Measurements from ENCODE around the gene ACTRT2.

ACTRT2 gene

DNA sequence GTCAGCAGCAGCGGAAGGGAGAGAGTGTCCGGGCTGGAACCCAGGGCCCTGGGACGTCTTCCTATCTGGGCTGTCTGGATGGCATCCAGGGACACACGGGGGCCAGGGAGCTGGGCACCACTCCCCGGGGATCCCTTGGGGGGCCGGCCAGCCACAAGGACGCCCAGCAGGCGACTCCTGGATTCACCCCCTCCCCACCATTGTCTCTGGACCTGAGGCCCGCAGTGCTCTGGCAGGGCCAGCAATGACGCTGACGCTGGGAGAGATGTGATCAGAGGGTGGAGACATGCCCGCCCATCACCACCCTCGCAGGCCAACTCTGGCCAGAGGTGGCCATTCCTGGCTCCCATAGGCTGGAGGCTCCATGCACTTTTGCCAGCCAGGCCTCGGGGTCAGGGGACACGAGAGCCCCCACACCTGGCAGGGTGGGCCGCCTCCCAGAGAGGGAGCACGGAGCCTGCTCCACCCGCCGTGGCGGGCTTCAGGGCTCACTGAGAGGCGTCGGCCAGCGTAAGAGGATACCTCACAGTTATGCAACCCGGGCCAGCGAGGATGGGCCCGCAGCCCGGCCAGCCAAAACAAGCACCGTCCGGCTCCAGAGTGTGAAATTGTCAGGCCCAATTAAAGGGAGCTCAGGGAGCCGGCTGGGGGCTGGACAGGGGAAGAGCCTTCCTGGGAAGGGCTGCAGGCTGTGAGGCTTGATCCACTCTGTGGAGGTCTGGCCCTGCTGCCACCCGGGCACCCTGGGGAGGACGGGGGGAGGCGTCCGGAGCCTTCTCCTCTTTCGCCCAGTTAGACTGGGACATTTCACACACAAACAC lies 10.3 kb downstream of the ACTRT2 start:
- DNase-seq (ENCODE audit: low read depth, low spot score): no peak

DNA sequence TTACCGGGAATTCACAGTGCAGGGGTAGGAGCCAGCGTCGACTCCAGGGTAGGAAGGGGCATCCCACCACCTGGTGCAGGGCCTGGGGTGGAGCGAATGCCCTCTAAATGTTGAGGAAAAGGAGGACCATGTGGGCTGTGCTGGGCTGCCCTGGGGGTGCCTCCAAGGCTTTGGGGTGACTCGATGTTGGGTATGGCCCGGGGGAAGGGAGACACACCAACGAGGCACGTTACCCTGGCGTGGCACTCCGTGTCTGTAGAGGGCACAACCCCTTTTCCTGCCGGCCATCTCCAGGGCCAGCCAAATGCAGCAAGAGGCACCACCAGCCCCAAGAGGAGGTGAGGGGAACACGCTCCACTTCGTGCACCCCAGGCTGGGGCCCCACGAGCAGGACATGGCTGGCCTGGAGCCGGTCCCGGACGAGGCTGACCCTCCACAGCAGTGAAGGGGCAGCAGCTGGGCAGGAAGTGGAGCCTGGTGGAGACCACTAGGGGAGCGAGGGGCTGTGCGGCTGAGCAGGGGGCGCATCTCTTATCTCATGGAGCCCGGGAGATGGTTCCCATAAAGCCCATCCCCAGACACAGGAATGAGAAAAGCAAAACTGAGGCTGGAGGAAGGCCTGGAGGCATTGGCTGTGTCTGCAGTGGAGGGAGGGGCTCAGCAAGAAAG lies 11.2 kb downstream of the ACTRT2 start:
- no peak for DNase-seq (ENCODE audit: low read depth, low spot score)

DNA sequence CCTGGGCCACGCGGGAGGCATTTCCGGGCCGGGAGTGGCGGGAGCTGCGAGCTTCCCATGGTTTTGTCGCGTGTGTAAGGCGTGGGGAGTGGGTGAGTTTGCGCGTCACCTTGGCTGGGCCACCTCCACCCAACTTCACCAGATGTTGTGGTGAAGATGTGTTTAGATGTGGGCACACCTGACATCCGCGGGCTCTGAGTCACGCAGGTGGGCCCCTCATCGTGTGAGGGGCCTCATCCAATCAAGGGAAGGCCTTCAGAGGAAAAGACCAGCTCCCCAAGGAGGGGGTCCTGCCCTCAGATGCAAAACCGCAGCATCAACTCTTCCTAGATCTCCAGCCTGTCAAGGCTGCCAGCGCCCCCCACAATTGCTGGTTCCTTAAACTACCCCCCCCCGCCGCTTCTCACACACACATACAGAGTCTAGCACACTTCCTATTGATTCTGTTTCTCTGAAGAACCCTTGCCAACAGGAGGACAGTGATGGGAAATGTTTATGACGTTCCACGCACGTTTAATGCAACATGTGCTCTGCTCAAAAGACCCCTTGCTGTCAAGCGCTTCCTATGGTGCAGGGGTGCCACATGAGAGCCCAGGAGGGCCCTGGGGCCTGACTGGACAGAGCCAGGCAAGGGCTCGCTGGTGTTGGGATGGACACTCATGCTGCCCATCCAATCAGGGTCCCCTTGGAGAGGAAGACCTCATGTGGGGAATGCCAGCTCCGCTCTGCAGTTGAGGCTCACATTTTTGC lies 11.9 kb downstream of the ACTRT2 start:
- no peak for DNase-seq (ENCODE audit: low read depth, low spot score)

DNA sequence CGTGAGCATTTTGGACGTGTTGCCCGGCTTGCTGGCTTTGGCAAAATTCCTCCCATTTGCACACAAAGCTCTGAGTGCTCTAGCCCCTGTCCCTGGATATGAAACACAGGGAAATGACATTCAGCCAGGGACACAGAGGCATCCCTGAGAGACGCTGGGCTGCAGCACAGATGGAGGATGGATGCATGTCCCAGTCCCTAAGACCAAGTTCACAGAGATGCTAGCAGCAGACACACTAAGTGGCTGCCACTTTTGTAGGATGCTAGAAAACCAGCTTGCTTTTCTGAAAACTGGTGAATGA lies 12.5 kb downstream of the ACTRT2 start:
- DNase-seq (ENCODE audit: low read depth, low spot score): no peak

DNA sequence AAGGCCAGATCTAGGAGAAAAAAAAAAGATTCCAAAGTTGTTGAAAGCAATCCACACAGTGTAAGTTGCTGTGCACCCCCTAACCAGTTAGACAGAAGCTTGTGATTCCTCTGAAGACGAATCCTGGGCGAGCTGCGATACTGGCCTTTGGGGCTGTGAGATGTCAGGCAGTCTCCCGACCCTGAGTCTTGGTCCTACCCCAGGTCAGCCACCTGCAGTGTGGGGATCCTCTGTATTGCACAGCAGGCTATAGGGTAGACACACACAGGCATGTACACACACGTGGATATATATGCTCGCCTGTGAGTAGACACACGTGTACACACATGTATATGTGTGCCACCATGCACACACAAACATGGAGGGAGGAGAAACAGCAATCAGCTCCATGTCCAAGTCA lies 12.9 kb downstream of the ACTRT2 start:
- no peak for DNase-seq (ENCODE audit: low read depth, low spot score)

DNA sequence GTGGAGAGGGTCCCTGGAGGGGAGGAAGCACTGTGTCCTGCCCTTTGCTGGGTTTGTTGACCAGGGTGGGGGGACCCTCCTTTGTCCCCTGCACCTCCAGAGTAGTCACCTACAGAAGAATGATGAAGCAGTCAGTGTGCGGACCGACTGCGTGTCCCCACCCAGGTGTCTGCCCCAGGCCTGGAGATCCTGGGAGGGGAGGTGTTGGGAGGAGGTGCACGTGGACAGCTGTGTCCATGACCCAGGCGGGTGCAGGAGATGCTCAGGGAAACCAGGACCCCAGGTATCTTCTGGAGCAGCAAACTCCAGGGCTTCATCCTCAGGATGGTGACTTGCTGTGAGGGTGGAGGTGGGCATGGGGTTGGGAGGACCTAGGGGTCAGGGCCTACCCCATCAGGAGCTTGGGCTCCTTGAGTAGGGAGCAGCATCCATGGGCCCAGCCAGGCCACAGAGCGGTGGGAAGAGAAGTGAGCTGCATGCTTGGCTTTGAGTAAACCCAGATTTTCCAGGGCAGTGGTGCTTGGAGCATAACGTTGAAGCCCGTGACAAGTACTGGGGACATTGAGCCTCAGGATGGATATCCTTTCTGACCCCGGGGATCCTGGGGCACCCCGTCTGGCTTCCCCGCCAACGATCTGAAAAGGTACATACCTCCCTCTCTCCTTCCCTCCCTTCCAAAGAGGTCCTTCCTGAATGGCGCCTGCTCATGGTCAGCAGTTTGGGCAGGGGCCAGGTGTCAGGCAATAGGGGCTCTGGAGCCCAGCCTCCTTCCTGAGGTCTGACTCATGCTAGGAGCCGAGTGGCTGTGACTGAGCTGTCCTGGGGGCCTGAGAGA lies 13.7 kb downstream of the ACTRT2 start:
- DNase-seq (ENCODE audit: low read depth, low spot score): no peak

DNA sequence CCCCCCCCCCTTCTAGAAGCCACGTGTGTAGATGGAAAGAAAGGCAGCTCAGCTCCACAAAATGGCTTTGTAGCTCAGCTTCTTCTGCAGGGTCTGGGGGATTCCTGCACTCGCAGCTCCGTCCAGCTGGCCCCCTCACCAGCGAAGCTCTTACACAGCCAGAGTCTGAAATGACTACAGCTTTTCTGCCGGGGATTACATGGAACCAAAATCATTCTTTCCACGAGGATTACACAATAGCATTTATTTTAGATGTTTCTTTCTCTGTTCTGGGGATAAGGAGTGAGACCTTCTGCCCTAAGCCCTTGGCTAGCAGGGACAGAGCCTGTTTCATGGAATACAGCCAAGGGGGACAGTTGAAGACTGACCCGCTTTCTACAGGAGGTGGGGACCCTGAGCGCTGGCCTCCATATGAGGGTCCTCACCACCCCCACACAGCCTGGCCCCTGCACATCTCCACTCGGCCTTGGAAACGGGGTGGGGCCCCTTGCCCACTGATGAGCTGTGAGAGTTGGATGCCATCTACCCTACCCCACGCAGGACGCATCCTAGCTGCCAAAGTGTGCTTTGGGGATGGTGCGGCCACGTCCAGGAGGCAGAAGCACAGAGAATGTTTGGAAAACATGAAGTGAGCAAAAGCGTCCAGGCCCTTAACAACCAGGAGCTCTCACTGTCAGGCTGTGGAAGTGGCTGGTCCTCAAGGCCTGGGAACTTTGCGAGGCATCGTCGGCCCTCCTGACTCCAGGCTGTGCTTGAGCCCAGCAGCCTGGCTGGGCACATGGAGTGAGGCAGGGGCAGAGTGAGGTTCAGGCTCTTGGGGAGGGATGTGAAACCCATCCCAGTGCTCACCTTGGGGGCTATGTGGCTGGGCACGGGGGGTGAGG lies 14.5 kb downstream of the ACTRT2 start:
- no peak for DNase-seq (ENCODE audit: low read depth, low spot score)

DNA sequence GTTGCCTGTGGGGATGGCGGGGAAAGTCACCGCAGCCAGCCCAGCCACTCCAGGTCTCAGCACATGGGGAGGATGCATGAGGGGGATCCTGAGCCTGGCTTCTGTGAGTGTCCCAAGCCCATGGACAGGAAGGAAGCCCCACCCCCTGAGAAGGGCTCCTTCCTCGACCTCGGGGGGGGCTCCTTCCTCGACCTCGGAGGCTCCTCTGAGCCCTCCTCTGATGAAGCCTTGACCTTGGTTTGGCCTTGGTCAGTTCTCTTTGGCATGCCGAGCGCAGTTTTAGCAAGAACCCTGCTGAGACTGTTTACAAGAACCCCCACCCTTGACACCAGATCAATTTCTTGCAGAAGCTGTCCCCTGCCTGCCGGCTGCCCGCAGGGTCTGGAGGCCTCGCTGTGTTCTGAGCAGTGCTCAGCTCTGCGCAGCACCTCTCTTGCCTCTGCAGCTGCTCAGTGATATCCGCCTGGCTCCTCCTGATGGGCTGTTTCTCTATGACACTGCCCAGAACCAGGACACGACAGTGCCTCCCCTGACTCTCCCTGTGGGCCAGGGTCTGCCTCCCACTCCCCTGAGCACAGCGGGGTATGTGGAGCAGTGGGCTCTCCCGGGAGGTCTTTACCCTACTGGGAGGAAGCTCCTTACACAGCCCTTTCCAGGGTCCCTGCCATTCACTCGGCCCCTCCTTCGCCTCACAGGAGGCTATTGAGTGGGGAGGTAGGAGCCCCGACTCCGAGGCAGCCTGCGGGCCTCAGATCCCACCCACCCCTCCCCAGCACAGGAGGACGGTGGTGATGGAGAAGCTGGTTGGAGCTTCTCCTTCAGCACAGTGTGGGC lies 15.4 kb downstream of the ACTRT2 start:
- DNase-seq (ENCODE audit: low read depth, low spot score): no peak

DNA sequence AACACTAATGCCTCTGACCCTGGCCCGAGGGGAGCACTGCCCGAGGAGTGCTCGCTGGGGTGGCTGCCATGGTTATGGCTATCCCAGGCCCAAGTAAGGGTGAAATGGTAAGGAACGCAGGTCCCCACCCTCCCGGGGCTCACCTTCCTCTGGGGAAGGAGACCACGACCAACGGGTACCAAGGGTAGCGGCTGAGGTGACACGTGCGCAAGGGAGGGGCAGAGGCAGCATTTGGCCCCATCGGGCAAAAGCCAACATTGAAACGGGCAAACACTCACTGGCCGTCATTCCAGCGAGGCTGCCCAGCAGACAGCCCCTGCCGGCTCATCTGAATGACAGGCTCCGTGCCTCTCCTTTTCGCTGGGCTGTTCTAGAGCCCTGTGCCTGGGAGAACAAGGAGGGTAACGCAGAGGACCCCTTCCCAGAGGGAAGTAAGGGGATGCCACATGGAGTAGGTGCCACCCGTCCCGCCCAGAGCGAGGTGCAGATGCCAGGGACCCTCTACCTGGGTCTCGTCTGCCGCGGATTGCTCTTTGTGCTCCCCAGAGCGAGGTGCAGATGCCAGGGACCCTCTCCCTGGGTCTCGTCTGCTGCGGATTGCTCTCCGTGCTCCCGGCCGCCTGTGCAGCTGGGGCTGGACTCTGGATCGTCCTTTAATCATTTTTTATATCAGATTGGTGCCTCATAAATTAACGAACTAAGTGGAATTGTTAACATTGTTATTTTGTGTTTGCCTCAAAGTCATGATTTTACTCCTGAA lies 16.2 kb downstream of the ACTRT2 start:
- no peak for DNase-seq (ENCODE audit: low read depth, low spot score)

DNA sequence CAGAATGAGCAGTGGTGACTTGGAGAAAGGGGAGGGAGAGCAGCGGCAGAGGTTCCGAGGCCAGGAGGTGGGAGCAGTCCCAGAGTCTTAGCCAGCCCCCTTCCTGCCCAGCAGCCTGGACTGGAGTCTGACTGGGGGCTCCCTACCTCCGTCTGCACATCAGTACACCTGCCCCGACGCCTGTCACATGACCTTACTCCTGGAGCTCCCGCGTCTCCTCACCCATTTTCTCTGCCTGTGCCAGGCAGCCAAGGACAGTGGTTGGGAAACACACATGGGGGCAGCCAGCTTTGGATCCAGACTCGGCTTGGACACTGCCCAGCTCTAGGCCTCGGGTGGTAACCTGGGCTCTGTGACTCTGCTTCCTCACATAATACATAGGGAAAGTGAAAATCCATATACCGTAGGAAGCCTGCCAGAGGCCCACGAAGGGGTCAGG lies 16.9 kb downstream of the ACTRT2 start:
- DNase-seq (ENCODE audit: low read depth, low spot score): no peak

DNA sequence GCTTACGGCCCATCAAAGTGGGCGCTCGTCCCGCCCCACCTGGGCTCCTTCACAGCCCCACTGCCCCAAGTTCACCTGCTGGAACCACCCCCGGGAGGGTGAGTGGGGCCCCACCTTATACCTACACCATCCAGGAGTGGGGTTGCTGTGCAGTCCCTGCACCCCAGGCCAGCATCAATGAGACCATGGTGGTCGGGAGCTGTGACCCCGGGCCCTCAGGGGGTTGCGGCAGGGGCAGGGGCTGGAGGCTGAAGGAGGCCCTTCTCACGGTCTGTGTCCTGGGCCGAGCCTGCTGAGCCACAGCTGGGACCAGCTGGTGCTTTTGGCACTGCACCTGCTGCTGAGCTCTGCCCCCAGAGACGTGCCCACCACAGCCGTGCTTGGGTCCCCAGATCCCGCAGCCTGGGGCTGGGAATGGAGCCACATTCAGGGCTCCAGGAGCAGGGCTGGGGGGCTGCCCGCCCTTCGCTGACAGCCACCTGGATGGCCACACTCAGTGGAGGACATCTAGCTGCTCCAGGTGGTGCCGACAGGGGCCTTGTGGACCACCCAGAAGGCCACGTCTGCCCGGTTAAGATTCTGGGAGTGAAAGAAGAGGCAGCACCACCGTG lies 17.4 kb downstream of the ACTRT2 start:
- DNase-seq (ENCODE audit: low read depth, low spot score): no peak

DNA sequence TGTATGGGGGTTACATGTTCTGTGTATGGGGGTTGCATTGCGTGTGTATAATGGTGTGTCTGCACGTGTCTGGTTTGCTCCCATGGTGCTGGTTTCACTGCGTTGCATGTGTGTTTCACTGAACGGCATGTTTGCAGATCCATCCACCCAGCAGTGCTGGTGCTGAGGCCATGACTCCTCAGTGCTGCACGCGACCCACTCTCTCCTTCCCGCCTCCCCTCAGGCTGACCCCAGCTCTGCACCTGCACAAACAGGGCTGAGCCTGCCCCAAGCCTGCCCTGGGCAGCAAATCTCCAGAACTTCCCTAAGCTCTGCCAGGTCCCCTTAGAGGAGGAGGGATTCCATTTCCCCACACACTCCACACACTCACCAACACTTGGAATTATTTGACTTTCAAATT lies 18.7 kb downstream of the ACTRT2 start:
- DNase-seq (ENCODE audit: low read depth, low spot score): no peak

DNA sequence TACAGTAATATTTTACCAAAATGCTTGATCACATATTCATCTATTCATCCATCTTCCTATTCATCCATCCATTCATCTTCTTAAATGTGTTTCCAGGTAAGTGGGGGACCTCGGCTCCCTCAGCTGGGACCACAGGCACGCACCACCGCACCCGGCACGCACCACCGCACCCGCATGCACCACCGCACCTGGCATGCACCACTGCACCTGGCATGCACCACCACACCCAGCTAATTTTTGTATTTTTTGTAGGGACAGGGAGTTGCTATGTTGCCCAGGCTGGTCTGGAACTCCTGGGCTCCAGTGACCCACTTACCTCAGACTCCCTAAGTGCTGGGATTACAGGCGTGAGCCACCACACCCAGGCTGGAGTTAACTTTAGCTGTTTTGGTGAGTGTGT lies 21.2 kb downstream of the ACTRT2 start:
- DNase-seq (ENCODE audit: low read depth, low spot score): no peak

DNA sequence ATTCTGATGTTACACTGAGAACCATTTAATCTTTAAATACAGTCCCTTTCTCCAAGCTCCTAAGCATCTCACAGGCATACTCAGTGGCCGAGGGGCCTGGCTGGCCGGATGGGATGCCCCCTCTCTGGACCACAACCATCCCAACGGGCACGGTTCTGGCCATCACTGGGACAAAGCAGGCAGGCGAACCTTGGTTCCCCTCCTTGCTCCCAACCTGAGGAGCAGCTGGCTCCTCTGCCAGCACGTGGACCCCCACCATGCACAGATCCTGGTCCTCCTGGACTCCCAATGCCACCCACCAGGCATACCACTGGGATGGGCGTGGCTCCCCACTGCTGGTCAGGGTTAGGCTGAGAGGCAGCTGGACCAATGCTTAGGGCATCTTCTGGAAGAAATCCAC lies 27.9 kb downstream of the ACTRT2 start:
- no peak for DNase-seq (ENCODE audit: low read depth, low spot score)

DNA sequence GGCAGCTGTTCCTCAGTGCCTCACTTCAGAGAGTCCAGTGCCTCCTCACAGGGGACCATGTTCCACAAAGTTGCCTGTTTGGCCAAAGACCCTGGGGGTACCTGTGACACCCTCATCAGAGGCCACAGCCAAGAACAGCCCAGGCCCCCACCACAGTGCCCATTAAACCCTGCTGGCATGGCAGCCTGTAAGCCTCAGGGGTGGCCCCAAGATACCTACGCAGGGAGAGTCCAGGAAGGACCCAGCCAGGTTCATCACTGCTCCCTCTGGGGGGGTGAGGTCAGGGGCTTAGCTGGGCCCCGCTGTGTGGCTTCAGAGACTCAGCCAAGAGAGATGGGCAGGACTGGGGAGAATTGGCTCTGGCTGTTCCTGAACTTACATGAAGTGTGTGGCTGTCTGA lies 28.6 kb downstream of the ACTRT2 start:
- no peak for DNase-seq (ENCODE audit: low read depth, low spot score)

DNA sequence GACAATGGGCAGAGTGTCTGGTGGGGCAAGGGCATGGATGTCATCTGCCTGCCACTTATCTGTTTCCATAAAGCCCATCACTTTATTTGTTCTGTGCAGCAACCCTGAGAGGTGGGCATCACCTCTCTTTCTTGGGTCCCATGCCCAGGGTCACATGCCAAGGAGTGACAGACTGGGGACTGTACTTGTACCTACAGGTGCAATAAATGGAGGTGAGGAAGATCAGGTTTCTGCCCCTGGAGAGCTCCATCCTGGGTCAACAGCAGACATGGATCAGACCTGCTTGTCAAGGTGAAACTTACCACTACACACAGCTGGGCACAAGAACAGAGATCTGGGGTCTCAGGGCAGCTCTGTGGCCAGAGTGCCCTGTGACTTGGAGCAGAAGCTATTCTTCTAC lies 29.3 kb downstream of the ACTRT2 start:
- DNase-seq (ENCODE audit: low read depth, low spot score): no peak

DNA sequence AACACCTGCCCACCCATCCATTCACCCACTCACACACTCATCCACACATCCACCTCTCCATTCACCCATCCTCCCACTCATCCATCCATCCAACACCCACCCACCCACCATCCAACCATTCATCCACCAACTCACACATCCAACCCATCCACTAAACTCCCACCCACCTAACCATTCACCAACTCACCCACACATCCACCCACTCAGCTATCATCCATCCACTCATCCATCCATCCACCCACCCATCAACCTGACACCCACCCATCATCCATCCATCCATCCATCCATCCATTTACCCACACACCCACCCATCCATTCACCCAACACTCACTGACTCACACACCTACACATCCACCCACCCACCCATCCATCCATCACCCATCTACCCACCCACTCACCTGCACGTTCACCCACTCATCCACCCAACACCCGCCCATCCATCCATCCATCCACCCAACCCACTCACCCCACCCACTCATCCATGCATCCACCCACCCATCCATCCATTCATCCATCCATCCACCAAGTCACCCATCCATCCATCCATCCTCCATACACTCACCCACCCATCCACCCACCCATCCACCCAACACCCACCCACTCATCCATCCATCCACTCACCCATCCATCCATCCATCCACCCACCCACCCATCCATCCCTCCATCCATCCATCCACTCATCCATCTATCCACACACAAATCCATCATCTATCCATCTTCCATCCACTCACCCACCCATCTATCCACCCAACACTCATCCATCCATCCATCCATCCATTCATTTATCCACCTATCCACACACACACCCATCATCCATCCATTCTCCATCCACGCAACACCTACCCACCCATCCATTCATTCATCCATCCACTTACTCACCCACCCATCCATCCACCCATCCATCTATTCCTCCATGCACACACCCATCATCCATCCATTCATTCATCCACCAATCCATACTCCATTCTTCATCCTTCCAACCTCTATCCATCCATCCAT lies 30.3 kb downstream of the ACTRT2 start:
- DNase-seq (ENCODE audit: low read depth, low spot score): no peak

DNA sequence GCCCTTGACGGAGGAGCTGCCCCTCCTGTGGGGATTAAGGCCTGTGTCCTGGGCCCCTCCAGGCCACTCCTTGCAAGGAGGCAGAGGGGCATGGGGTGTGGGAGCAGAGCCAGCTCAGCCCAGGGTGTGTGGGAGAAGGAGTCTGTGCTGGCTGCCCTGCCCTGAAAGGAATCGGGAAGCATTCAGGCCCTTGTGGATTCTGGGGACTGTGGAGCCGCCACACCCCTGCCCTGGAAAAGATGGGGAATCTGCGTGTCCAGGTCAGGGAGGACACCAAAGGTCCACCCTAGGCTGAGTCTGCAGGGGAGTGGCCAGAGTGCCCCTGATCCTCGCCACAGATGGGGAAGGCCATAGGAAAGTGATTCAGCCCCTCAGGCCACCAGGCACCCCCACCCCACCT lies 31.2 kb downstream of the ACTRT2 start:
- no peak for DNase-seq (ENCODE audit: low read depth, low spot score)
